GM18907 (cell line): ENCODE results near the gene MACROD2.

Source experiments
- ATAC-seq: cut with Tn5 transposase; IDR thresholded peaks from one replicate; pipeline ENCODE4 v1.9.1; 2021; ENCODE audit warnings: mild to moderate bottlenecking, moderate library complexity; ENCODE audit not compliant: unreplicated experiment

MACROD2 gene

GRCh38 chr20:14512839-14513238, 517.5 kb downstream of the MACROD2 start:
- ATAC-seq = no peak

GRCh38 chr20:14518648-14519047, 523.3 kb downstream of the MACROD2 start:
- ATAC-seq = no peak

DNA sequence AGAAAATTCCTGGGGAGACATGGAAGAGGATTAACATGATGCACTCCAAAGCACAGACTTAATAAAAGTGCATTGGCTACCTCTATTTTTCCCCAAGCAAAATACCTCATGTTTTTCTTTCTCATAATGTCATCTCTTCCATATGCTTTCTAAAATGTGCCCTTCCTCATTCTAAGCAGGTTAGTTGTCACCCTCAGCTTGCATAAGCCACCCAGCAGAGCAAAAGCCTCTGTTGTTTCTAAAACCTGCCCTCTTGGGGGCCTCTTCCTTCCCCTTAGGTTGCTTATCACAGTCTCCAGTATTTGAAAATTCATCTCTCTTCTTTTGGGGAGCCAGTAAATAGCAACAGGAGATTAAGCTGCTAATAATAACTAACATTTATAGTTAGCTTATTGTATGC, 525.7 kb downstream of the MACROD2 start:
- no peak for ATAC-seq

GRCh38 chr20:14521436-14521835, 526.1 kb downstream of the MACROD2 start:
- ATAC-seq = no peak

- no peak for ATAC-seq
Measured at GRCh38 chr20:14522595-14522994, 527.3 kb downstream of the MACROD2 start.

GRCh38 chr20:14523090-14523489, 527.8 kb downstream of the MACROD2 start:
- ATAC-seq = no peak

DNA sequence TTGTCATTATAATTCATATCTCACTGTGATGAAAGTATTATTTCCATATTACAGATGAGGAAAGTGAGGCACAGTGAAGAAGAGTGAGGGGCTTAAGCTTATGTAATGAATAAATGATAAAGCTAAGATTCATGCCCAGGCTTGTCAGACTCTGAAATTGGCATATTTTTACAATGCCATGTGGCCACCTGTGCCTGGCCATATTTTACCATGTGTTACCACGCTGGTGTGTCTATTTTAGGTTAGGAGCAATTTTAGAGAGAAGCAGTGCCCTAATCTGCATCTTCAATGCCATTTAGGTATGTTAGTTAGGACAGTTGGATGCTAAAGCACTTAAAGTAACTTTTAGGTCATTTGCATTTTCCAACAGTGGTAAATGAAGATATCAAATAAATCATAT, 530.1 kb downstream of the MACROD2 start:
- ATAC-seq = no peak

DNA sequence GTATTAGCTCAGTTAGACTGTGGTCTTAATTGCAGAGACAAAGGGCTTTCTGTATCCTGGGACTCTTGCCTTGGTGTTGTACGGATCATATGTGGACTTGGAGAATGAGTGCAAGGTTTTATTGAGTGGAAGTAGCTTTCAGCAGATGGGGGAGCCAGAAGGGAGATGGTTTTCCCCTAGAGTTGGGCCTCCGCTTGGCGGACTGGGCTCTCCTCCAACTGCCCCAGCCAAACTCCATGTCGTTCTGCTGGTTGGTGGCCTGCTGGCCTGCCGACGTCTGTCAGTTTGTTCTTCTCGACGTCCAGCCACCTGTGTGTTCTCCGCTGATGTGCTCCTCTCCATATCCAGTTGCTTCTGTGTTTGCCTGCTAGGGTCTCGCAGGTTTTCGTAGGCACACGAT, 531.6 kb downstream of the MACROD2 start:
- no peak for ATAC-seq

- ATAC-seq = no peak
Measured at GRCh38 chr20:14531786-14532185, 536.5 kb downstream of the MACROD2 start.

- ATAC-seq = no peak
Measured at GRCh38 chr20:14536738-14537137, 541.4 kb downstream of the MACROD2 start.

GRCh38 chr20:14538433-14538832, 543.1 kb downstream of the MACROD2 start:
- peak; percentile 99 for ATAC-seq

DNA sequence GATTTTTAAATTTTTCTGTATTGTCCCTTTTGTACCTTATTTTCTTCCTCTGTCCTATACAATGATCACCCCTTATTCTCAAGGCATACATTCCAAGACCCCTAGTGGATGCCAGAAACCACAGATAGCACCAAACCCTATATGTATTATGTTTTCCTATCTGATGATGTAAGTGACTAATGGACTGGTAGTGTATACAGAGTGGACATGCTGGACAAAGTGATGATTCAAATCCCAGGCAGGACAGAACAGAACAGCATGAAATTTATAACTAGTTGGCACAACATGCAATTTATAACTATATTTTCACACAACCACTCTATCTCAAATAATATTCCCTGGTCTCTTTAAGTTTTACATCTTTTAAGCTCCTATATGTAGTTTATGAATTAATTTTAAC, 547.7 kb downstream of the MACROD2 start:
- ATAC-seq = no peak

- ATAC-seq = no peak
Measured at GRCh38 chr20:14544688-14545087, 549.4 kb downstream of the MACROD2 start.

DNA sequence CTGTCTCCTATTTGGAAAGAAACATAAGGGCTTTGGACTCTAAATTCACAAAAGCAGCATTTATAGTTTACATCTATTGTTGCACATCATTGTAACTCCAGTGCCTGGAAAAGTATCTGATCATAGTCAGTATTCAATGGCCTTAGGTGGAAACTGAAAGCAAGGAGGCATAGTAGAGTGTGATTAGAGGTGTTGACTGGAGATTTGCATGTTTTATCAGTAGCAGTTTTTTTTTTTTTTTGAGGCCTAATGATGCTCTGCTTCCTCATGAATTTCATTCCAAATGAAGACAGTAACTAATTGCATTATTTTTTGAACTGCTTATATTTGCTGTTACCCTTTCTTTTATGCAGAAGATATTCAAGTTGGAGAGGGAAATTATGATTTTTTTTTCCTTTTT, 555.3 kb downstream of the MACROD2 start:
- ATAC-seq = no peak

- ATAC-seq = no peak
Measured at GRCh38 chr20:14553774-14554534, 558.6 kb downstream of the MACROD2 start.

DNA sequence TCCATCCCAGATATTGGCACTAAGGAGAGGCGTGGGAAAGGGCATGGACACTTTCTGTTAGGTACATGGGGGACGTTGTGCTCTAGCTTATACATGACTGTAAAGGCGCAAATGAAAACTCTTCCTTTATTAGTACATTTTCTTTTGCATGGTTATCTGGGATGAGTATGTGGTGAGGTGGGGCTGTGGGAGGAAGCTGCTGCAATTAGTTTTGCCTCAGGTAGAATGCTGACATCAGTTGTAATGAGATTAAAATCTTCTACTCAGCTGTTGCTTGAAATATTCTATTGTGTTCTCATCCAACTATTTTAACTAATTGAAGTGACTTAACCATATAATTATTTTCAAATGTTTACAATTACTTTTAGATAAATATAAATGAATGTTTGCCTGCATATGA, 560.4 kb downstream of the MACROD2 start:
- no peak for ATAC-seq

GRCh38 chr20:14556206-14556605, 560.9 kb downstream of the MACROD2 start:
- no peak for ATAC-seq

- no peak for ATAC-seq
Measured at GRCh38 chr20:14559612-14560011, 564.3 kb downstream of the MACROD2 start.

GRCh38 chr20:14561741-14562221, 566.5 kb downstream of the MACROD2 start:
- no peak for ATAC-seq

- ATAC-seq = no peak
Measured at GRCh38 chr20:14562981-14563380, 567.7 kb downstream of the MACROD2 start.

DNA sequence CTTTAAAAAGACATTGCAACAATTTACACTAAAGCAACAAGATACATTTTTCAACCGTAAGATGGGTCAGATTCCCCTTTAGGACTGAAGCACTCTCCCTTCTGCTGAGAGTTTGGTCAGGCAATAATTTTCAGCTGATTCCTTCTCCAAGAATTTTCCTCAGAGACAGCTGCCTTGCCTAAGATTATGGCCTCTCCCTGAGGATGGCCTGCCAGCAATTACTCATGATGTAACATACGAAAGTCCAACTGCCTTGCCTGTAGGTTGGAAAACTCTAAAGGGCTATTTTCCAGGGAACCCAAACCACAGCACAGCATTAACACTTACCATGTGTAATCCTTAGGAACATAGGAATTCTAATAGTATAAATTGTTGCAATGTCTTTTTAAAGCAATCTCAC, 571.2 kb downstream of the MACROD2 start:
- ATAC-seq = no peak

DNA sequence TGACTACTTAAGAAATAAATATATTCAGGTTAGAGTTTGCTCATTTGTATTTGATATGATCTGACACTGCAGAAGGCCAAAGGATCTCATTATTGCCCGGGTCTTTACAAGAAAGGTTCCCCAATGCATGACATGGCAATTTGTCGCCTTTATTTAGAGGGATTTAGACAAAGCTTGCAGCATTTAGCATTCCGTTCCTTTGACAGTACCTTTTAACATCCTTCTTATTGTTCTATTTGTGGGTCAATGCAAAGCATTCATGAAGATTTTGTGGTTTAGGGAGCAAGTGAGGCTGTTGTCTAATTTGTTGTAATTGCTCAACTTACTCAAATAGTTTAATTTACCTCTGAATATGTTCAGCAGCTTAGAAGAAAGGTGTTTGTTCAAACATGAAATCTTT, 572.9 kb downstream of the MACROD2 start:
- no peak for ATAC-seq

DNA sequence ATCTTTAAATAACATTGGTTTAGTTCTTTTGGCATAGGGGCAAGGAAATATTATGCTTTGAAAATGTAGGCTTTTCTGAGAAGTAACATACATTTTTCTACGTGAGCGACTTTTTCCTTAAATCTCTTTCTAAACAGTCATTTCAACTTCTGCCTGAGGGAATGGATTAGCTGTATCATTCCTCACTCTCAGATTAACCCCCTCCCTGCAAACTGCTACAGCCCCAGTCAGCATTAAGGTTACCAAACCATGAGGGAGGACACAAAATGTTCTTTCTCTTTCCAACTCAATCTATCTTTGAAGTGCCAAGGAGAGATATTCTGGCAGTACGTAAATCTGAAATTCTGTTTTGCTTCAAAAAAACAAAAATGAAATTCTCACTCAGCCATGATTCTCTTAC, 573.4 kb downstream of the MACROD2 start:
- ATAC-seq = no peak
